GM12878 (cell line): ENCODE data around the gene CHST13.

Experiments
- ASH2L ChIP-seq: fragments of 300-600, 200-600 bp; sonication (generic); IDR thresholded peaks from 2 replicates; pipeline ENCODE4 v1.6.1; 2017; ENCODE audit warnings: low read depth, mild to moderate bottlenecking, borderline replicate concordance
- CHD1 ChIP-seq: IDR thresholded peaks from 2 replicates; pipeline ENCODE4 v1.6.1; 2012; ENCODE audit warnings: low read depth, low read length, improper control_type of control experiment
- CTCF ChIP-seq, 3 experiments: IDR thresholded peaks in 2 of 3; conservative IDR thresholded peaks in 1 of 3; 2 replicates each; pipeline ENCODE4 v1.5.1; 2011; ENCODE audit warnings: low read depth in 3 of 3, low read length in 3 of 3, mild to moderate bottlenecking in 3 of 3, control low read depth in 2 of 3, moderate library complexity in 2 of 3, inconsistent platforms in 1 of 3, mixed read lengths in 1 of 3; ENCODE audit not compliant: control insufficient read depth in 2 of 3, insufficient read depth in 1 of 3; ENCODE audit errors: extremely low read depth in 1 of 3
- E2F4 ChIP-seq: IDR thresholded peaks from 2 replicates; pipeline ENCODE4 v1.6.1; 2012; ENCODE audit warnings: low read depth, low read length, improper control_type of control experiment
- EGR1 ChIP-seq, 2 experiments: IDR thresholded peaks; 1 replicate in 1 of 2; 2 replicates in 1 of 2; pipeline ENCODE4 v1.6.1; 2011 to 2012; ENCODE audit warnings: low read depth in 2 of 2, low read length in 2 of 2, borderline replicate concordance in 1 of 2, mild to moderate bottlenecking in 1 of 2, moderate library complexity in 1 of 2
- ELK1 ChIP-seq: IDR thresholded peaks from 2 replicates; pipeline ENCODE4 v1.6.1; 2012; ENCODE audit warnings: low read depth, low read length, improper control_type of control experiment
- EZH2 ChIP-seq: IDR thresholded peaks from 2 replicates; pipeline ENCODE4 v1.6.1; 2012; ENCODE audit warnings: low read depth, mild to moderate bottlenecking, control low read depth, inconsistent platforms, low read length, borderline replicate concordance; ENCODE audit not compliant: control insufficient read depth
- FOXK2 ChIP-seq: fragments of 450-650 bp; IDR thresholded peaks from 2 replicates; pipeline ENCODE4 v1.6.1; 2017; ENCODE audit warnings: mild to moderate bottlenecking, moderate library complexity
- GATAD2B ChIP-seq: fragments of 450-650 bp; conservative IDR thresholded peaks from 2 replicates; pipeline ENCODE4 v1.6.1; 2017; ENCODE audit warnings: low read depth, mild to moderate bottlenecking, moderate library complexity
- MYC ChIP-seq: IDR thresholded peaks from 2 replicates; pipeline ENCODE4 v1.6.1; 2011; ENCODE audit warnings: mild to moderate bottlenecking, low read length, moderate library complexity, inconsistent platforms; ENCODE audit not compliant: insufficient read depth, insufficient replicate concordance, insufficient read length, severe bottlenecking
- POLR2AphosphoS5 ChIP-seq: IDR thresholded peaks from 2 replicates; pipeline ENCODE4 v1.6.1; 2011; ENCODE audit warnings: mild to moderate bottlenecking, low read length, inconsistent platforms
- RAD21 ChIP-seq: IDR thresholded peaks from 2 replicates; pipeline ENCODE4 v1.6.1; 2011; ENCODE audit warnings: mild to moderate bottlenecking, low read depth, low read length, moderate library complexity; ENCODE audit not compliant: insufficient read depth
- SIN3A ChIP-seq: IDR thresholded peaks from 2 replicates; pipeline ENCODE4 v1.6.1; 2012; ENCODE audit warnings: low read depth, low read length, improper control_type of control experiment

GRCh38 chr3:126553284-126554084 is 29.5 kb downstream of the CHST13 start:
- no peak for TF ChIP-seq EZH2
- no peak for TF ChIP-seq FOXK2
- TF ChIP-seq GATAD2B, result no peak
- no peak for TF ChIP-seq ASH2L
- TF ChIP-seq E2F4, result no peak
- no peak for TF ChIP-seq SIN3A
- no peak for TF ChIP-seq EGR1 (IDR thresholded peaks at IDR 0.05; ENCODE audit: borderline replicate concordance in 1 of 2, low read depth in 2 of 2, low read length in 2 of 2)
- no peak for TF ChIP-seq CHD1
- TF ChIP-seq ELK1, result no peak
- TF ChIP-seq CTCF (IDR thresholded peaks at IDR 0.05 in 2 of 3, conservative IDR thresholded peaks at IDR 0.05 in 1 of 3; ENCODE audit: control insufficient read depth in 2 of 3, extremely low read depth in 1 of 3, insufficient read depth in 1 of 3, low read depth in 3 of 3, low read length in 3 of 3), result no peak
- no peak for TF ChIP-seq RAD21
- TF ChIP-seq POLR2AphosphoS5, result no peak
- no peak for TF ChIP-seq MYC
